Mesothelial cell of epicardium (in vitro differentiated cells): Measurements from ENCODE around the gene LRP3. TPM values are rescaled to one million over a fixed set of nuclear protein-coding genes. Genes with fewer than 3 reads are reported as not detected.

Source experiments
- DNase-seq, 2 experiments: peaks; one replicate each; pipeline ENCODE4 v3.0.0; 2021; ENCODE audit warnings: low spot score in 2 of 2; ENCODE audit not compliant: unreplicated experiment in 2 of 2
- H3K27ac Mint-ChIP-seq: 2 replicates; pipeline ENCODE4 v1.8.0; 2021; ENCODE audit warnings: mixed read lengths
- H3K27me3 Mint-ChIP-seq: 2 replicates; pipeline ENCODE4 v1.8.0; 2021; ENCODE audit warnings: low read depth, mixed read lengths
- H3K36me3 Mint-ChIP-seq: 2 replicates; pipeline ENCODE4 v1.8.0; 2021; ENCODE audit warnings: mixed read lengths
- H3K4me1 Mint-ChIP-seq: 2 replicates; pipeline ENCODE4 v1.8.0; 2021; ENCODE audit warnings: mixed read lengths
- H3K4me3 Mint-ChIP-seq: 2 replicates; pipeline ENCODE4 v1.8.0; 2021; ENCODE audit warnings: mild to moderate bottlenecking, moderate library complexity, mixed read lengths
- H3K9me3 Mint-ChIP-seq: 2 replicates; pipeline ENCODE4 v1.8.0; 2021; ENCODE audit warnings: mixed read lengths
- CTCF ChIP-seq: fragments of 200-600 bp; sonication (generic); IDR thresholded peaks from one replicate; pipeline ENCODE4 v1.5.0; 2021; ENCODE audit warnings: antibody characterized with exemption; ENCODE audit not compliant: unreplicated experiment
- total RNA-seq: library from RNA; stranded (reverse); gene quantifications from 3 replicates; pipeline ENCODE4 v1.2.1, GENCODE V29; 2021

Gene LRP3
- total RNA-seq, 1 donor from 2014 or later: 34.1 TPM

GRCh38 chr19:33229962-33230361 lies 35.8 kb downstream of the LRP3 start:
- Mint-ChIP-seq H3K27ac (no peak overlapping the region), H3K27me3 (peaks cover 55% of the 10 kb centered on the region), H3K36me3 (peaks cover 7% of the 10 kb centered on the region), H3K9me3 (peaks cover 21% of the 10 kb centered on the region), H3K4me1 (peaks cover 3% of the 10 kb centered on the region), H3K4me3 (no peak overlapping the region)
- no peak for TF ChIP-seq CTCF
- DNase-seq: no peak

- no peak for TF ChIP-seq CTCF
- peaks cover 6% of the 10 kb centered on the region for H3K36me3 Mint-ChIP-seq
Measured at GRCh38 chr19:33231511-33231910, 37.4 kb downstream of the LRP3 start.

GRCh38 chr19:33232656-33233055 lies 38.5 kb downstream of the LRP3 start:
- Mint-ChIP-seq H3K4me1 (no peaks in the 10 kb centered on the region), H3K36me3 (peaks cover 2% of the 10 kb centered on the region), H3K27ac (no peak overlapping the region), H3K9me3 (peaks cover 16% of the 10 kb centered on the region), H3K4me3 (no peak overlapping the region), H3K27me3 (peaks cover 39% of the 10 kb centered on the region)
- TF ChIP-seq CTCF: no peak
- DNase-seq: no peak

More at GRCh38 chr19:33231511-33231910, 37.4 kb downstream of the LRP3 start:
- Mint-ChIP-seq H3K9me3 (peaks cover 21% of the 10 kb centered on the region), H3K27me3 (peaks cover 47% of the 10 kb centered on the region), H3K27ac (no peak overlapping the region), H3K4me1 (no peaks in the 10 kb centered on the region), H3K4me3 (no peak overlapping the region)
- DNase-seq: no peak

- Mint-ChIP-seq H3K36me3 (no peaks in the 10 kb centered on the region), H3K9me3 (peaks cover 11% of the 10 kb centered on the region), H3K27ac (no peak overlapping the region), H3K4me3 (no peak overlapping the region), H3K4me1 (no peaks in the 10 kb centered on the region), H3K27me3 (peaks cover 33% of the 10 kb centered on the region)
- no peak for DNase-seq
- no peak for TF ChIP-seq CTCF
Measured at GRCh38 chr19:33233056-33233873, 39.1 kb downstream of the LRP3 start.

- Mint-ChIP-seq H3K27ac (no peak overlapping the region), H3K4me3 (no peak overlapping the region), H3K36me3 (no peaks in the 10 kb centered on the region), H3K27me3 (peaks cover 25% of the 10 kb centered on the region), H3K4me1 (no peaks in the 10 kb centered on the region), H3K9me3 (peaks cover 4% of the 10 kb centered on the region)
- DNase-seq: no peak
- TF ChIP-seq CTCF: no peak
Measured at GRCh38 chr19:33234092-33234491, 40.0 kb downstream of the LRP3 start.
